NCI-H1092 (cell line): ENCODE results near the gene SPP2.

ENCODE experiments used
- DNase-seq: peaks from one replicate; lab custom pipeline; 2025; lab: John Stamatoyannopoulos, UW

SPP2 gene

DNA sequence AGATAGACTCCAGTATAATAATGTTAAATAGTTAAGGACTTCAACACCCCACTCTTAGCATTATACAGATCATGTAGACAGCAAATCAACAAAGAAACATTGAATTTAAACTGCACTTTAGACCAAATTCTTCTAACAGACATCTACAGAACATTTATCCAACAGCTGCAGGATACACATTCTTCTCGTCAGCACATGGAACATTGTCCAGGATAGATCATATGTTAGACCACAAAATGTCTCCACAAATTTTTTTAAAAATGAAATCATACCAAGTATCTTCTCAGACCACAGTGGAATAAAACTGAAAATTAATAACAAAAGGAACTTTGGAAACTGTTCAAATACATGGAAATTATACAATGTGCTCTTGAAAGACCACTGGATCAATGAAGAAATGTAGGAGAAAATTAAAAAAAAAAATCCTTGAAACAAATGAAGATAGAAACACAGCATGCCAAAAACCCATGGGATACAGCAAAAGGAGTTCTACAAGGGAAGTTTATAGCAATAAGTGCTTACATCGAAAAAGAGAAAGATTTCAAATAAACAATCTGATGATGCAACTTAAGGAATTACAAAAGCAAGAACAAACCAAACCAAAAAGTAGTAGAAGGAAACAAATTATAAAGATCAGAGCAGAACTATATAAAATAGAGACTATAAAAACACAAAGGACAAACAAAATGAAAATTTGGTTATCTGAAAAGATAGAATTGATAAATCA lies 12.3 kb upstream of the SPP2 start:
- no peak for DNase-seq

GRCh38 chr2:234044157-234044556 lies 6.3 kb upstream of the SPP2 start:
- no peak for DNase-seq

DNA sequence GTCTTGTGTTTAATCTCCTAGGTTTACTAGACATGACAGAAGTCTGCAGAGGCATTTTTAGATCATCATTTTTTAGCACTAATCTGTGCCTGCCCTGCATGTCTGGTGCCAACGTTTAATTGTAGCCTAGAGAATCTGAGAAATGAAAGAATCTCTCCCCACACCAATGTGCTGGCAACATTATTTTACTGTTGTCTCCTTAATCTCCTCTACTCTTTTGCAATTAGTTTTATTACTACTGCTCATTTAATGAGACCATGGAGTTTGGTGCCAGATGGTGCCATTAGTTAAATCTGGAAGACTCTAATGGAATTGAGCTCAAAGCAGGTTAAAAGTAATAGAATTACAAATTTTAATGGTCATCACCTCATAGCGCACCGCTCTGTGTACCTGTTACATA lies 4.0 kb upstream of the SPP2 start:
- no peak for DNase-seq

DNA sequence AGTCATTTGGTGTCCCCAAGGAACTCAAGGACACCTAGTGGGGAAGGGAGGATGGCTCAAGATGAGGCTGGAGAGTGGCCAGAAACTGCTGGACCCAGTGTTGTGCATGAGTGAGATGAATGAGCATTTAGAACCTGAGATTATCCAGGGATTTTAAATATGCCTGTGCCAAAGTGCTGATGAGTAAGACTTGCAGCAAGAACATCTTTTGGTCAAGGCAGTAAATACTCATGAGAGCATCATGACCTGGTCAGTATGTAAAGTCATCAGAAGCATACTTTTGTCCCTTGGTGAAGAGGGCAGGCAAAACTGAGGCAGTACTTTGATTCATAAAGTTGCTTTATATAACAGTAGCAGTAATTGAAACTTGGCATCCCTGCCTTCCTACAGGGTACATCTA lies 3.1 kb upstream of the SPP2 start:
- no peak for DNase-seq

DNA sequence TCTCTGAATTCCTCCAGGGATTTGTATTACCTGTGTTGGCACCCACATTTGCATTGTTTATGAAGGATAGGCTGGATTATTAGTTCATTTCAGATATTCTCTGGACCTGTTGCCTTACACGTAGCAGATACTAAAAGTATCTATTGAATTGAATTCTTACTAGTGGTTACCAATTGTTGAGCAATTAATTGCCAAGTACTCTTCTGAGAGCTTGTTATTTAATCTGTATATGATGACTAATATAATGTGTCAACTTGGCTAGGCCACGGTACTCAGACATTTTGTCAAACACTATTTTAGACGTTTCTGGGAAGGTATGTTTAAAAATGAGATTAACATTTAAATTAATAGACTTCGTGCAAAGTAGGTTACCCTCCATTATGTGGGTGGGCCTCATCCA lies 2.5 kb upstream of the SPP2 start:
- no peak for DNase-seq

DNA sequence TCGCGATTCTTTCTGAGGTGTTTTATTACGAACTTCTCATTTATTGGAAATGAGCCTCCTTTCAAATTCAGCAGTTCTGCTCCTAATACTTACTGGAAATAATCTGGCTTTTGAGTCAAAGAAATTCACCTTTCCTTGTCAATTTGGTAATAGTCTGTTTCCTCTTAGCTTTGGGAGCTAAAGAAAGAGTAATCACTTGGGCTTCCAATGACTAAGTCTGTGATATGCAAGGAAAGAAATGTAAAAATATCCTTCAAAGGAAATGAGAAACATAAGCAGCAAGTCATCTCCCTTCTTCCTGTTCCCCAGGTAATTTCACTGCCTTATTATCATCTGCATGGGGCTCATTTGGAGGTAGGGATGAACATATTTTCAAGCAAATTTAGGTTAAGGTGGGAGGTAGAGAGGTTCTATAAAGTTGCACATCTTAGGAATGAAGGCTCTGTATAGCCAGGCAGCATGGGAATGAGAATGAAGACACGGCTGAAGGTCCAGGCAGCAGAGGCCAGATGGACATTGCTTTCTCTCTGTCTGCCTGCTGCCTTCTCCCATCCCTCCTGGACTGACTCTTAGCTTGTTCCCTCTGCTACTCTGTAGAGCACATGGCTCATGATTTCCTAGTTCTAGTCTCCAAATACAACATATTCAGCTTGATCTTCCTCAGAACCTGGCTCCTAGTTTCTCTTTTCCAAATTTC lies 1.0 kb downstream of the SPP2 start:
- DNase-seq: no peak

GRCh38 chr2:234058881-234059280 lies 8.4 kb downstream of the SPP2 start:
- DNase-seq: no peak

- DNase-seq: no peak
Measured at GRCh38 chr2:234060236-234060635, 9.7 kb downstream of the SPP2 start.

- DNase-seq: no peak
Measured at GRCh38 chr2:234061624-234062257, 11.2 kb downstream of the SPP2 start.

- no peak for DNase-seq
Measured at GRCh38 chr2:234066587-234066986, 16.1 kb downstream of the SPP2 start.

DNA sequence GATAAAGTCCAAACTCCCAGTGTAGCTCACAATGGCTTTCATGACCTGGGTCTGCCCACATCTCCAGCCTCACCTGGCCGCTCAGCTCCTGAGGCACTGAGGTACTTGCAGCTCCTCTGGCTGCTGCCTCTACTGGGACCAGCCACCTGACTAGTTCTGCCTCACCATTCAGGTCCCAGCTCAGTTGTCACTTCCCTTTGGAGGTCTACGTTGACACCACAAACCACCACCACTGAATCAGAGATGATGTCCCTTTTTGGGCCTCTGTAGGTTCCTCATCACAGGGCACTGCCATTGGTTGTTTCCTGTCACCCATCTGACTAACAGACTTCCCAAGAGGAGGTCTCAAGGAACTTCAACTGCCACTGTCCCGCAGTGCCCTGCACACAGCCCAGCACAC lies 21.2 kb downstream of the SPP2 start:
- DNase-seq: no peak

- DNase-seq: no peak
Measured at GRCh38 chr2:234072454-234072853, 22.0 kb downstream of the SPP2 start.

DNA sequence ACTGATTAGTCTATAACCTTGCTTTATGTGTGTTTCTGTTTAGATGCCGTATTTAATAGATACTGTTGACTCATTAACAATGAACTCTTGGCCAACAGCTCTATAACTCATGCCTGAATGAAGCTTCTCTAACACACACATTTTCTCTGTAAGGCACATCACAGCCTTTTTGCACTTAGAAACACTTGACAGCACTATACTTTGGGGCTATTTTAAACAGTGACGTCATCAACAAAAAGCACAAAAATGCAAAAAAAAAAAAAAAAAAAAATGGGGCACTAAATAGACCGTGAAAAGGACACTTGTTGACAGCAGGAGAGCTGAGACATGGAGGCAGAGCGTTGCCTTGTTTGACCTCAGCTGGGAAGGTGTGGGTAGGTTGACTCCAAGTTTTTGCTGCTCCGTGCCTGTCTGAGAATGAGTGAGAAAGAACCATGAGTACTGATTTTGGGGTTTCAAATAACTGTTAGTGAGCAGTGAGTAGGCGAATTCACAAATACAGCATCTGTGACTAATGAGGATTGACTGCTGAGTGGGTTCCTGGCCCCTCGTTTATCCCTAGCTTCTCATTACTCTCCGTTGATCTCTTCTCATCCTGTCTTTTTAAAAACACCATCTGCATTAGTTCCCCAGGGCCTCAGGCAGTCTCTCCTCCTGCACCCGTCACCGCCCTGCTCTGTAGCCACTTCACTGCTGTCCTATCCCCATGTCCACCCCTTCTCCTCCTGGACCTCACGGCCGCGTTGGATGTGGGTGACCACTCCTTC lies 24.4 kb downstream of the SPP2 start:
- DNase-seq: no peak

DNA sequence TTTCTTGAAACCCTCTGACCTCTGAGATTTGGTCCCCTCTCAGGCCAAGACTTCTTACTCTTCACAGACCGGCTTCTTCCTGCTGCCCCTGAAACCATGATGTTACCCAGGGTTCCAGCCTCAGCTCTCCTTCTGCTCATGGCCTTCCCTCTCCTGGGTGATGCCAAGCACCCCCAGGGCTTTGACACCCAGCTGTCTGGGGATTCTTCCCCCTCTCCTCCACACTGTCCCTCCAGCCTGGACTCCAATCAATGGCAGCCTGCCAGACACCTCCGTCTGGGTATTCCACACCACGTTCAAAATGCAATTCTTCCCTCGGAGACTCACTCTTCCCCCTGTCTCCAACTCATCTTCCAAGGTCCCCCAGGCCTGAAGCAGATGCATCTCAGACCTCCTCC lies 25.0 kb downstream of the SPP2 start:
- DNase-seq: no peak

DNA sequence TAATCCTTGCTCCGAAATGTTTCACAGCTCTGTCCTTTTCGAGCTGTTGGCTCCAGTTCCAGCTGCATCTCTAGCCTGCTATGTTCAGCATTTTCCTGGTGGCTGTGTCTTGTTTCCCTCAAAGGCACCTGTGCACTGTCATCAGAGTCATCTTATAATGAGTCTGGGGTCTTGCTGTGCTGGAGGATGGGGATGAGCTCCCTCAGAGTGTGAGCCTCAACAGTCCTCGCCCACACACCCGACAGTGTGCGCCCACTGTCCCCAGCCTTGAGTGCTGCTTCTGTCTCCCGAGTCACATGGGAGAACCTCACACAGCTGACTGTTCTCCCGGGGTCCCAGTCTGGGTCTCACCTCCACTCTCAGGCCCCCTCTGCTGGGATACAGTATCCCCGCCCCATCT lies 25.4 kb downstream of the SPP2 start:
- DNase-seq: no peak

DNA sequence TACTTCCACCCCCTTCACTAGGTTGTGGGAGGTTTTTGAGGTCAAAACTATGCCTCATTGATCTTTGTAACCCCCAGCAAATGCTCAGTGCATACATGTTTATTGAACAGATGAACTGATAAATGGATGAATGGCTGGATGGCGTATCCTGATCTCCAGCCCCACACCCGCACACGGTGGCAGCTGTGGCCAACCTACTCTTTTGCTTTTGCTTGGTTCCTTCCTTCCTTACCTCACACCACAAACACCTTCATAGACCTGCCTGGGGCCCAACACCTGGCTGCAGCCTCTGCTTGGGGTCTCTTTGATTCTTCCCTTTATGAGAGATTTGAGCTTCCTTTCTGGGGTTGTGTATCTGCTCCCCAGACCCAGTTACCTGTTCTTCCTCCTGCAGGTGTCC lies 25.9 kb downstream of the SPP2 start:
- DNase-seq: no peak

GRCh38 chr2:234078129-234078528 lies 27.6 kb downstream of the SPP2 start:
- DNase-seq: no peak

DNA sequence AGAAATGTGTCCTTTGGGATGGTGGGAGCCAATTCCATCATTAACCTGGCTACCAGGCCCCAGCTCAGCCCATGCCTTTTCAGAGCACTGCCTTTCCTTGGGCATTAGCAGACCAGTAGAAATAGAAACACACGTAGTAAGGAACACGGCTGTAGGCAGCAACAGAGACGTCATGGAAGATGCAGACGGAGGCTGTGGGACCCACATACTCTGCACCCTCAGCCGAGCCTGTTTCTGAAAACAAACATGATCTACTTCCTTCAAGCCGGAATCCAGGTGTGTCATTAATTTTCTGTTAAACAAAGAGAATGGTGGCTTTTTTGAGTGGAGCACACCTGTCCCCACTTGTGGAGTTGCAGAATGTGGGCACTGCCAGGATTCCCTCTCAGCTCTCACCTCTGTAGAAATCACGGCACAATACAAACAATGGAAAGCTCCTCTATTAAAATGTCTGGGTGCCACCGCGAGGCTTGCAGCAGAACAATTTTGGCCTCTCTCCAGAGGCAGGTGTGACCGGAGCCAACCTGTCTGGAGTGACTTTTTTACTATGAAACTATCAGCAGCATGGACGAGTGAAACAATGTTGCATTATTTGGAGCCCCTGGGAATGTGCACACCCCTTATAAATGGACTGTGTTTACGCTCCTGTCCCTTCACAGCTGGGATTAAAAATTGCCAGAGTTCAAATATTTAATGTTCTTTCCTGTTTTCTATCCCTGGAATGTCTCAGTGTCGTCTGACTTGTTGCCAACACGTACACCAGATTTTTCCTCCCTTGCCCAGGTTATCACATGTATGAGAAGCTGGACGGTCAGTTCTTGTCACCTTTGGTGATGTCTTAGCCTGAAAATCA lies 31.7 kb downstream of the SPP2 start:
- DNase-seq: peak; percentile 37

- DNase-seq: no peak
Measured at GRCh38 chr2:234083572-234084348, 33.3 kb downstream of the SPP2 start.

GRCh38 chr2:234091432-234091879 lies 41.0 kb downstream of the SPP2 start:
- DNase-seq: peak; percentile 58

GRCh38 chr2:234091883-234092282 lies 41.4 kb downstream of the SPP2 start:
- no peak for DNase-seq
